HG03558 (cell line): Measurements from ENCODE around the gene ACSS1.

Experiments
- ATAC-seq: cut with Tn5 transposase; IDR thresholded peaks from one replicate; pipeline ENCODE4 v1.9.1; 2021; ENCODE audit warnings: moderate number of reproducible peaks; ENCODE audit not compliant: unreplicated experiment; ENCODE audit errors: extremely low read depth

Gene ACSS1

GRCh38 chr20:24998631-24999445, 59.1 kb downstream of the ACSS1 start:
- ATAC-seq = no peak

GRCh38 chr20:24998121-24998520, 59.8 kb downstream of the ACSS1 start:
- ATAC-seq = no peak

GRCh38 chr20:24996449-24997377, 61.2 kb downstream of the ACSS1 start:
- no peak for ATAC-seq

- ATAC-seq = no peak
These were observed 62.0 kb downstream of the ACSS1 start for GRCh38 chr20:24995741-24996448.

- ATAC-seq = no peak
These were observed 63.2 kb downstream of the ACSS1 start for GRCh38 chr20:24994470-24995368.

GRCh38 chr20:24994186-24994465, 63.8 kb downstream of the ACSS1 start:
- no peak for ATAC-seq

GRCh38 chr20:24993337-24994185, 64.4 kb downstream of the ACSS1 start:
- no peak for ATAC-seq

- peak; percentile 91 for ATAC-seq
These were observed 65.3 kb downstream of the ACSS1 start, which contains the start of gene APMAP for GRCh38 chr20:24992487-24993205. Gene APMAP, minus strand, starts transcription at chr20:24992751. Its CDS starts 63 bp downstream, at chr20:24992688.

- ATAC-seq = no peak
These were observed 65.9 kb downstream of the ACSS1 start for GRCh38 chr20:24991897-24992486.

- no peak for ATAC-seq
These were observed 67.1 kb downstream of the ACSS1 start for GRCh38 chr20:24990810-24991252.

- ATAC-seq = no peak
These were observed 68.8 kb downstream of the ACSS1 start for GRCh38 chr20:24989162-24989561.

GRCh38 chr20:24987873-24988835, 69.8 kb downstream of the ACSS1 start:
- ATAC-seq = no peak

GRCh38 chr20:24987244-24987643, 70.7 kb downstream of the ACSS1 start:
- no peak for ATAC-seq

- no peak for ATAC-seq
These were observed 71.4 kb downstream of the ACSS1 start for GRCh38 chr20:24986436-24987015.

GRCh38 chr20:24985802-24986201, 72.1 kb downstream of the ACSS1 start:
- no peak for ATAC-seq

GRCh38 chr20:24984961-24985640, 72.8 kb downstream of the ACSS1 start:
- ATAC-seq = no peak
